Activated naive CD4-positive, alpha-beta T cell treated with anti-CD3 and anti-CD28 coated beads for 36 hours (primary cell): ENCODE results near the gene PARP1. TPM values are rescaled to one million over a fixed set of nuclear protein-coding genes. Genes with fewer than 3 reads are reported as not detected.

Experiments
- CTCF ChIA-PET: fragments of 350-600 bp; sonication (Branson Sonifier 250); formaldehyde crosslinking; loops from one replicate; lab custom pipeline; 2021; ENCODE audit warnings: antibody characterized with exemption; lab: Charles Lee
- DNase-seq: peaks from one replicate; pipeline ENCODE4 v3.0.0-alpha.2; 2020
- H3K27ac Mint-ChIP-seq: one replicate; pipeline ENCODE4 v1.8.0; 2021; ENCODE audit warnings: mild to moderate bottlenecking, mixed read lengths
- H3K27me3 Mint-ChIP-seq: one replicate; pipeline ENCODE4 v1.8.0; 2021; ENCODE audit warnings: low read depth, mixed read lengths
- H3K36me3 Mint-ChIP-seq: one replicate; pipeline ENCODE4 v1.8.0; 2021; ENCODE audit warnings: low read depth, mixed read lengths
- H3K4me1 Mint-ChIP-seq: one replicate; pipeline ENCODE4 v1.8.0; 2021; ENCODE audit warnings: low read depth, mixed read lengths
- H3K4me3 Mint-ChIP-seq: one replicate; pipeline ENCODE4 v1.8.0; 2021; ENCODE audit warnings: mild to moderate bottlenecking, moderate library complexity, mixed read lengths
- H3K9me3 Mint-ChIP-seq: one replicate; pipeline ENCODE4 v1.8.0; 2021; ENCODE audit warnings: mixed read lengths
- intact Hi-C: fragments of 100-400 bp; cut with micrococcal nuclease; formaldehyde crosslinking; loops from one replicate; pipeline ENCODE4 v1.15.1; 2023
- total RNA-seq, 2 experiments: library from RNA; stranded (reverse); gene quantifications; one replicate each; pipeline ENCODE4 v1.2.3, GENCODE V29; 2021

PARP1 gene
- total RNA-seq, 2 experiments from 2014 or later, result 265 to 273 TPM

DNA sequence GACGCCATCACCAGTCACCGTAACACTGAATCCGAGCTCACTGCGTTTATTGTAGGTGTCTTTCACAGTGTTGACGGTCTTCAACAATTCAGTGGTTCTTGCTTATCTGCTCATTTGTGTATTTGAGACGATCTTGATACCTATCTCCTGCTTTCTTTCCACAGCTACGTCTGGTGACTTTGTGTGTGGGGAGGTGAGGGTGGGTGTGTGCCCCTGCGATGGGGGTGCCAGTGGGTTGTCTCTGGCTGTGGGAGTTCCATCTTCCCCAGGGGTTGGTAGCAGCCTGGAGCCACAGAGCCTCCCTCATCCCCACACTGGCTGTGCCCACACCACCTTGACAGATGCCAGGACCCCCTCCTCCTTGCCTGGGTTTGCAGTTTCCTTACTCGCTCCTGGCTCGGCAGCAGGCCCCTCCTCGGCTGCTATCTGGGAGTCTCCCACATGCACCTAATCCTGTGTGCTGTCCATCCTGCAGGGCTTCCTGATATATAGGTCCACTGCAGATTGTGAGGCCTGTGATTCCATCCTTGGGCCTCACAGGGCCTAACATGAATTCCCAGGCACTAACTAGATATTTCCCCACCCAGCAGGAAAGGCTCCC, 6.3 kb upstream of the PARP1 start:
- Mint-ChIP-seq H3K27ac (no peak overlapping the region), H3K4me3 (no peak overlapping the region), H3K27me3 (no peaks in the 10 kb centered on the region), H3K36me3 (no peaks in the 10 kb centered on the region), H3K4me1 (no peaks in the 10 kb centered on the region), H3K9me3 (no peaks in the 10 kb centered on the region)
- intact Hi-C loops, result no loop called here
- CTCF ChIA-PET, result interaction anchor here (0.6 to 1.0 kb wide), 2 partner anchors 11 to 208 kb away, joined by 3 read pairs; no protein-coding TSS in a partner anchor
- no peak for DNase-seq

GRCh38 chr1:226411619-226412018, 3.7 kb upstream of the PARP1 start:
- H3K4me1 Mint-ChIP-seq, result peaks cover 4% of the 10 kb centered on the region
- H3K9me3 Mint-ChIP-seq, result no peaks in the 10 kb centered on the region
- CTCF ChIA-PET, result no interaction called here
- no peaks in the 10 kb centered on the region for H3K27me3 Mint-ChIP-seq
- H3K36me3 Mint-ChIP-seq, result peaks cover 2% of the 10 kb centered on the region
- no peak overlapping the region for H3K4me3 Mint-ChIP-seq
- DNase-seq, result no peak
- intact Hi-C loops, result no loop called here
- H3K27ac Mint-ChIP-seq, result no peak overlapping the region

- Mint-ChIP-seq H3K27me3 (no peaks in the 10 kb centered on the region), H3K27ac (no peak overlapping the region), H3K9me3 (no peaks in the 10 kb centered on the region), H3K4me3 (no peak overlapping the region), H3K36me3 (peaks cover 7% of the 10 kb centered on the region), H3K4me1 (peaks cover 10% of the 10 kb centered on the region)
- CTCF ChIA-PET, result interaction anchor here (1.0 kb wide), 1 partner anchor 35 kb away, joined by 3 read pairs; no protein-coding TSS in a partner anchor
- intact Hi-C loops, result no loop called here
- no peak for DNase-seq
Measured at GRCh38 chr1:226410958-226411357, 3.1 kb upstream of the PARP1 start.

GRCh38 chr1:226409392-226409791, 1.5 kb upstream of the PARP1 start:
- CTCF ChIA-PET, result interaction anchor here (0.6 to 2.1 kb wide), 4 partner anchors 15 to 407 kb away, joined by 3 to 12 read pairs (median 6); no protein-coding TSS in a partner anchor

DNA sequence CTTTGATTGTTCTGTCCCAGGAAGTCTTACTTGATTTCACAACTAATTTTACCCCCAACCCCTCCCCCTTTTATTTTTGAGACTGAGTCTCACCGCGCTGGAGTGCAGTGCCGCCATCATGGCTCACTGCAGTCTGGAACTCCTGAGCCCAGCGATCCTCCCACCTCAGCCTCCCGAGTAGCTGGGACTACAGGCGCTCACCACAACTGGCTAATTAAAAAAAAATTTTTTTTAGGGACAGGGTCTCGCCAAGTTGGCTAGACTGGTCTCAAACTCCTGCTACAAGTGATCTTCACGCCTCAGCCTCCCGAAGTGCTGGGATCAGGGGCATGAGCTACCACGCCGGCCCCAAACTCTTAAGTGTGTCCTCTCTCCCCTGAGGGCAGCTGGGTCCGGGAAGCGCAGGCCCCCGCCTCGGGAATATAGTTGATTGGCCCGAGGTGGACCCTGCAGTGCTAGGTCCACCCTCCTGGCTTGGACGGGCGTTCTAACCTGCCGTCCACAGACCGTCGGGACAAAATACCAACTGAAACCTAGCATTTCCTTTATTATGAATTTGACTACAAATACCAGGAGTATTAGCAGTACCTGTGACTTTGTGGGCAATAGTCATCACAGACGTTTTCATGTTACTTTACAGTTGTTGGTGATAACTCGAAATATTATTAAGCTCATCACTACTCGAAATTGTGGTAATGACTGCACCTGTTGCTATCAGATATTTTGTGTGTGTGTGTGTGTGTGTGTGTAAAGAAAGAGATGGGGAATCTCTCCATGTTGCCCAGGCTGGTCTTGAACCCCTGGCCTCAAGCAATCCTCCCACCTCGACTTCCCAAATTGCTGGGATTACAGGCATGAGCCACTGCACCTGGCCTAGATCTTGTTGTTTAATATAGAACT, 642 bp upstream of the PARP1 start:
- peak overlapping the region; percentile 99 for H3K4me3 Mint-ChIP-seq
- DNase-seq, result no peak
- peaks cover 11% of the 10 kb centered on the region for H3K36me3 Mint-ChIP-seq
- intact Hi-C loops, result loop anchor here (1.0 to 5.0 kb wide), 7 partner anchors 17 to 532 kb away; partner anchors contain the start of genes ACBD3, COQ8A, ITPKB and LIN9
- H3K9me3 Mint-ChIP-seq, result no peaks in the 10 kb centered on the region
- CTCF ChIA-PET, result interaction anchor here (0.5 to 2.4 kb wide), 19 partner anchors 9 to 1701 kb away, joined by 3 to 13 read pairs (median 3); partner anchors contain the start of gene LIN9
- peaks cover 34% of the 10 kb centered on the region for H3K4me1 Mint-ChIP-seq
- H3K27ac Mint-ChIP-seq, result peak overlapping the region; percentile 78
- H3K27me3 Mint-ChIP-seq, result no peaks in the 10 kb centered on the region

More at GRCh38 chr1:226409392-226409791, 1.5 kb upstream of the PARP1 start:
- Mint-ChIP-seq H3K27me3 (no peaks in the 10 kb centered on the region), H3K4me3 (no peak overlapping the region), H3K4me1 (peaks cover 26% of the 10 kb centered on the region), H3K27ac (no peak overlapping the region), H3K9me3 (no peaks in the 10 kb centered on the region), H3K36me3 (peaks cover 11% of the 10 kb centered on the region)
- no peak for DNase-seq
- intact Hi-C loops, result loop anchor here (5.0 kb wide), 1 partner anchor 328 kb away; the partner anchor contains the start of gene ITPKB

GRCh38 chr1:226407199-226407496, 745 bp downstream of the PARP1 start:
- no peak for DNase-seq
- H3K36me3 Mint-ChIP-seq, result peaks cover 16% of the 10 kb centered on the region
- no peaks in the 10 kb centered on the region for H3K9me3 Mint-ChIP-seq
- CTCF ChIA-PET, result interaction anchor here (0.8 to 2.4 kb wide), 10 partner anchors 7 to 242 kb away, joined by 3 to 13 read pairs (median 4); partner anchors contain the start of gene LIN9
- H3K27me3 Mint-ChIP-seq, result no peaks in the 10 kb centered on the region
- peak overlapping the region; percentile 98 for H3K27ac Mint-ChIP-seq
- intact Hi-C loops, result loop anchor here (2.0 to 5.0 kb wide), 2 partner anchors 330 to 980 kb away; partner anchors contain the start of gene ITPKB
- H3K4me3 Mint-ChIP-seq, result peak overlapping the region; percentile 99
- H3K4me1 Mint-ChIP-seq, result peaks cover 41% of the 10 kb centered on the region

DNA sequence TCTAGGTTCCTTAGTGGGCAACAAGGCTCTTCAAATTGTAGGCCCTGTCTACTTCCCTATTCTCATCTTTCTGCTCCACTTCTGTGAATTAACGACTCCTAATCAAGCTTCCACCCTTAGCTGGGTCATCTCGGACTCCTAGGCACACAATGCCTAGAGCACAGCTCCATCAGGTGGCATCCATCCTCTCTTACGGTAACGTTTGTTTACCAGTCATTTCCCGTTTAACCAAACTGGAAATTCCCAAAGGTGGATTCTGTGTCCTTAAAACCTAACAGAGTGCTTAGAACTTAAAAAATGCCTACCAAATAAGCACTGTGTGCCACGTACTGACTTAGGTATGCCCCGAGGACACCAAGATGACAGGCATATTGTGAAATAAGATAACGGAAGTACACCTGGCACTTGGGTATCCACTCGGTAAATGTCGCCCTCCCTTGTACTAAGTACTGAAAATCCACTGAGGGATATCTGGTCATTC, 1.5 kb downstream of the PARP1 start:
- Mint-ChIP-seq H3K36me3 (peaks cover 19% of the 10 kb centered on the region), H3K27ac (peak overlapping the region; percentile 98), H3K9me3 (no peaks in the 10 kb centered on the region), H3K27me3 (no peaks in the 10 kb centered on the region), H3K4me3 (peak overlapping the region; percentile 99), H3K4me1 (peaks cover 43% of the 10 kb centered on the region)
- DNase-seq, result peak; percentile 44
- intact Hi-C loops, result loop anchor here (1.0 to 5.0 kb wide), 4 partner anchors 281 to 980 kb away; partner anchors contain the start of genes H3-3A and ITPKB
- CTCF ChIA-PET, result interaction anchor here (1.0 to 2.4 kb wide), 3 partner anchors 99 to 509 kb away, joined by 3 to 13 read pairs (median 3); partner anchors contain the start of gene LIN9

DNA sequence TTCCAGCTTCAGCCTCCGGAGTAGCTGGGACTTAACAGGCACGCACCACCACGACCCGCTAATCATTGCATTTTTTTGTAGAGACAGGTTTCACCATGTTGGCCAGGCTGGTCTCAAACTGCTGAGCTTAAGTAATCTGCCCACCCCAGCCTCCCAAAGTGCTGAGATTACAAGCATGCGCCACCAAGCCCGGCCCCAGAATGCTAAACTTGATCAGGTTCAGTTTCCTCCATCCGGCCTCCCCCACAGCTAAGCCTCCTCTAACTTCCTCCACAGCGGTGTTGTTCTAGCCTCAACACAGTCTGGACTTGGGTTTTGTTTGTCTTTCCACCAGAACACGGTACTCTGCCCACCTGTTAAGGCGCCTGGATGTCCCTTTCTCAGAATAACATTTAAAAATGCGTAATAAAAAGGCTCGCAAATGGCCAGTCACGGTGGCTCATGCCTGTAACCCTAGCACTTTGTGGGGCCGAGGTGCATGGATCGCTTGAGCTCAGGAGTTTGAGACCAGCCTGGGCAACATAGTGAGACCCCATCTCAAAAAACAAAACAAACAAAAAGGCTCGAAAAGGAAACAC, 2.4 kb downstream of the PARP1 start:
- intact Hi-C loops, result loop anchor here (5.0 kb wide), 1 partner anchor 332 kb away; the partner anchor contains the start of gene ITPKB
- no peak for DNase-seq

GRCh38 chr1:226404904-226405222, 3.0 kb downstream of the PARP1 start:
- no peak for DNase-seq
- Mint-ChIP-seq H3K27ac (no peak overlapping the region), H3K4me3 (no peak overlapping the region), H3K36me3 (peaks cover 34% of the 10 kb centered on the region), H3K4me1 (peaks cover 51% of the 10 kb centered on the region), H3K9me3 (no peaks in the 10 kb centered on the region), H3K27me3 (no peaks in the 10 kb centered on the region)
- CTCF ChIA-PET, result interaction anchor here (0.7 to 1.0 kb wide), 5 partner anchors 14 to 280 kb away, joined by 3 to 5 read pairs (median 3); no protein-coding TSS in a partner anchor
- intact Hi-C loops, result loop anchor here (5.0 kb wide), 1 partner anchor 332 kb away; the partner anchor contains the start of gene ITPKB

More for the DNA sequence above, 2.4 kb downstream of the PARP1 start:
- peak overlapping the region; percentile 24 for H3K27ac Mint-ChIP-seq
- H3K36me3 Mint-ChIP-seq, result peaks cover 28% of the 10 kb centered on the region
- peaks cover 49% of the 10 kb centered on the region for H3K4me1 Mint-ChIP-seq
- no peaks in the 10 kb centered on the region for H3K27me3 Mint-ChIP-seq
- peak overlapping the region; percentile 63 for H3K4me3 Mint-ChIP-seq
- CTCF ChIA-PET, result interaction anchor here (0.7 to 1.0 kb wide), 3 partner anchors 27 to 280 kb away, joined by 3 to 5 read pairs (median 3); no protein-coding TSS in a partner anchor
- H3K9me3 Mint-ChIP-seq, result no peaks in the 10 kb centered on the region

DNA sequence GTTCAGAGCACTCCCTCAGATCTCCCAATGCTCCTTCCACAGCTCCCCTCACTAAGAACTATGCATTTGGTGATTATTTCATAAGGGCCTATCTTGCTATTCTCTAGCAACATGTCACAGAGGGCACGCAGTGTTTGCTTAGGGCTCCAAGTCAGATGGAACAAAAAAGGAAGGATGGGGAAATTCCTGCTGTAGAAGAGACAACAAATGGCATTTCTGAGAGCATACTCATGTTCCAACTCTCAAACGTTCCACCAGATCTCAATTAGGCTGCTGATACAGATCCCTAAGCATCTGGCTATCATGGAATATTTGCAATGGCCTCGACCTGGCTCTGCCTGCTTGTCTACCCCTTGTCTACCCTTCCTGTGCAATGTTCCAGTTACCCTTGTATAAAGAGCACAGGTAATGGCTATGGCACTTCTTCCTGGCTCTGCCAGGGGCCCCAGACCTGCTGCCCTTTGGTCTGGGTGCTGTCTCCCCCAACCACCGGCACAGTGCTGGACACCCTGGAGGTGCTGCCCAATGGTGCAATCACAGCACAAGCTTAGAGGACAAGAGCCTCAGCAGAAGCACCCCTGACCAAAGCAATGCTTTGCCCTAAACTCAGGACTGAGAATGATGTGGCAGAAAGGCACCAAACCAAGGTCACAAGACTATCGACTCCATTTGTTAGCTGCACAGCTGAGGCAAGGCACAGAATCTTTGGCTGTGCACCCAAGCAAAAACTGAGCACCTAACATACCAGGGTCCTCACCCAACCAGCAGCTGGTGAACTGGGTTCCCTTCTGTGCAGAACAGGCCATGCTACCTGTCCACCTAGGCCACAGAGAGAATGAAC, 3.6 kb downstream of the PARP1 start:
- H3K36me3 Mint-ChIP-seq, result peaks cover 40% of the 10 kb centered on the region

More for the DNA sequence above, 3.6 kb downstream of the PARP1 start:
- Mint-ChIP-seq H3K9me3 (no peaks in the 10 kb centered on the region), H3K4me1 (peaks cover 51% of the 10 kb centered on the region), H3K27me3 (no peaks in the 10 kb centered on the region), H3K27ac (peak overlapping the region; percentile 28), H3K4me3 (no peak overlapping the region)
- no peak for DNase-seq
- intact Hi-C loops, result no loop called here
- CTCF ChIA-PET, result interaction anchor here (0.7 kb wide), 2 partner anchors 14 to 204 kb away, joined by 3 to 5 read pairs; no protein-coding TSS in a partner anchor
